Smooth muscle cell (in vitro differentiated cells): ENCODE results near the gene GDPD5. TPM values are rescaled to one million over a fixed set of nuclear protein-coding genes. Genes with fewer than 3 reads are reported as not detected.

Experiments used
- DNase-seq: peaks from one replicate; lab custom pipeline; 2025; ENCODE audit not compliant: unreplicated experiment; lab: John Stamatoyannopoulos, UW
- H2AFZ ChIP-seq: fragments of 200-600 bp; sonication (generic); 2 replicates; pipeline ENCODE4 v1.6.0; 2016; ENCODE audit warnings: antibody characterized with exemption, low read depth, mild to moderate bottlenecking
- H3F3A ChIP-seq: fragments of 200-600 bp; sonication (generic); 2 replicates; pipeline ENCODE4 v1.6.0; 2017; ENCODE audit warnings: antibody characterized with exemption, low read depth
- H3K27ac ChIP-seq: fragments of 200-600 bp; sonication (generic); 2 replicates; pipeline ENCODE4 v1.5.1; 2016; ENCODE audit warnings: low read depth, mild to moderate bottlenecking
- H3K27me3 ChIP-seq: fragments of 200-600 bp; sonication (generic); 2 replicates; pipeline ENCODE4 v1.6.1; 2016; ENCODE audit warnings: low read depth, mild to moderate bottlenecking
- H3K36me3 ChIP-seq: fragments of 200-600 bp; sonication (generic); 2 replicates; pipeline ENCODE4 v1.5.1; 2016; ENCODE audit warnings: low read depth
- H3K4me1 ChIP-seq: fragments of 200-600 bp; sonication (generic); 2 replicates; pipeline ENCODE4 v1.5.1; 2016; ENCODE audit warnings: low read depth
- H3K4me2 ChIP-seq: fragments of 200-600 bp; sonication (generic); 2 replicates; pipeline ENCODE4 v1.6.0; 2016; ENCODE audit warnings: mild to moderate bottlenecking
- H3K4me3 ChIP-seq: fragments of 200-600 bp; sonication (generic); 2 replicates; pipeline ENCODE4 v1.5.1; 2016; ENCODE audit warnings: mild to moderate bottlenecking
- H3K79me2 ChIP-seq: fragments of 200-600 bp; sonication (generic); 2 replicates; pipeline ENCODE4 v1.6.0; 2016; ENCODE audit warnings: low read depth, mild to moderate bottlenecking
- H3K9ac ChIP-seq: fragments of 200-600 bp; sonication (generic); 2 replicates; pipeline ENCODE4 v1.6.0; 2016; ENCODE audit warnings: low read depth
- H3K9me3 ChIP-seq: fragments of 200-600 bp; sonication (generic); replicated peaks from 2 replicates; pipeline ENCODE4 v1.5.1; 2016; ENCODE audit warnings: low read depth
- H4K20me1 ChIP-seq: fragments of 200-600 bp; sonication (generic); 2 replicates; pipeline ENCODE4 v1.6.0; 2016; ENCODE audit warnings: low read depth
- CTCF ChIP-seq: fragments of 200-600 bp; sonication (generic); IDR thresholded peaks from 2 replicates; pipeline ENCODE4 v1.5.1; 2017; ENCODE audit warnings: borderline replicate concordance, mild to moderate bottlenecking, antibody characterized with exemption; ENCODE audit not compliant: insufficient read depth, poor library complexity, severe bottlenecking
- WGBS: methylation state at CpG from one replicate; pipeline ENCODE4 v1.1.7; 2016; ENCODE audit warnings: low lambda C conversion rate; 5-methylcytosine and 5-hydroxymethylcytosine counted together
- polyA plus RNA-seq: library from polyadenylated mRNA; unstranded; fragments of >200 nt; fragmentation: Nextera tagmentation; extraction: Ambion mirVana; gene quantifications from 2 replicates; pipeline ENCODE4 v1.2.1, GENCODE V29; 2016
- total RNA-seq: library from RNA; depleted of rRNA; stranded (reverse); fragments of >200 nt; gene quantifications from 2 replicates; pipeline ENCODE4 v1.2.3, GENCODE V29; 2014

Gene GDPD5
- total and polyA plus RNA-seq, 2 experiments from 2014 or later = 2.3 to 5.8 TPM

DNA sequence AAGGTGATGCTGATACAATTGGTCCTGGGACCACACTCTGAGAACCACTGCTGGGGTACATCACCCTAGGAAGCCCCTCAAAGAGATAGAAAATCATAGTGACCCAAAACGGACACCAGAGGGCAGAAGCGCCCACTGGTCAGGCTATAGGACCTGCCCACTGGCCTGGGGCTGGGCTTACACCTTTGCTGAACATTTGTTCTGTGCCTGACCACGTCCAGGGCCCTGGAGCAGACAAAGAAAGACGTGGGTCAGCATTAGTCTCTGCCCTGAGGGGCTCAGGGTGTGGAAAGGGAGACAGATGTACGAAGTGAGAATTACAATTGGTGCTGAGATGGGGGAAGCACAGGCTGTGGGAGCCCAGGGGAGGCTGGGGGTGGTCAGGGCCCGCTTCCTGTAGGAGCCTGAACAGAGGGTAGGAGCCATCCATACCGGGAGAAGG is 21.9 kb upstream of the GDPD5 start:
- peak overlapping the region; percentile 47 for H2AFZ ChIP-seq
- peaks cover 5% of the 10 kb centered on the region for H3K4me1 ChIP-seq
- no peaks in the 10 kb centered on the region for H3K36me3 ChIP-seq
- no peaks in the 10 kb centered on the region for H3K9me3 ChIP-seq
- H3F3A ChIP-seq = no peaks in the 10 kb centered on the region
- H3K27ac ChIP-seq = no peak overlapping the region
- H3K27me3 ChIP-seq = no peaks in the 10 kb centered on the region
- peak; percentile 32 for DNase-seq
- H3K4me2 ChIP-seq = peak overlapping the region; percentile 50
- TF ChIP-seq CTCF = peak; percentile 87
- no peaks in the 10 kb centered on the region for H4K20me1 ChIP-seq
- H3K9ac ChIP-seq = no peak overlapping the region
- no peak overlapping the region for H3K4me3 ChIP-seq
- peaks cover 7% of the 10 kb centered on the region for H3K79me2 ChIP-seq
- WGBS = 18% methylated on average over 7 of the region's 7 CpGs

GRCh38 chr11:75547177-75547576 is 21.4 kb upstream of the GDPD5 start:
- WGBS = 79% methylated on average over 1 of the region's 1 CpG
- no peak overlapping the region for H3K4me2 ChIP-seq
- no peaks in the 10 kb centered on the region for H4K20me1 ChIP-seq
- no peak overlapping the region for H3K4me3 ChIP-seq
- peaks cover 7% of the 10 kb centered on the region for H3K79me2 ChIP-seq
- no peaks in the 10 kb centered on the region for H3K27me3 ChIP-seq
- DNase-seq = no peak
- no peaks in the 10 kb centered on the region for H3F3A ChIP-seq
- no peaks in the 10 kb centered on the region for H3K36me3 ChIP-seq
- TF ChIP-seq CTCF = no peak
- no peak overlapping the region for H3K27ac ChIP-seq
- H3K9ac ChIP-seq = no peak overlapping the region
- H2AFZ ChIP-seq = no peak overlapping the region
- peaks cover 5% of the 10 kb centered on the region for H3K4me1 ChIP-seq
- H3K9me3 ChIP-seq = no peaks in the 10 kb centered on the region

- Histone ChIP-seq H3K4me1 (peaks cover 5% of the 10 kb centered on the region), H3K9ac (no peak overlapping the region), H3K27me3 (no peaks in the 10 kb centered on the region), H2AFZ (no peak overlapping the region), H3K36me3 (no peaks in the 10 kb centered on the region), H3K9me3 (no peaks in the 10 kb centered on the region), H3K4me3 (no peak overlapping the region), H4K20me1 (no peaks in the 10 kb centered on the region), H3K79me2 (peaks cover 7% of the 10 kb centered on the region), H3K4me2 (no peak overlapping the region), H3K27ac (no peak overlapping the region), H3F3A (no peaks in the 10 kb centered on the region)
- no peak for DNase-seq
- no peak for TF ChIP-seq CTCF
- WGBS = 89% methylated on average over 6 of the region's 6 CpGs
Measured at GRCh38 chr11:75543806-75544205, 18.1 kb upstream of the GDPD5 start.

DNA sequence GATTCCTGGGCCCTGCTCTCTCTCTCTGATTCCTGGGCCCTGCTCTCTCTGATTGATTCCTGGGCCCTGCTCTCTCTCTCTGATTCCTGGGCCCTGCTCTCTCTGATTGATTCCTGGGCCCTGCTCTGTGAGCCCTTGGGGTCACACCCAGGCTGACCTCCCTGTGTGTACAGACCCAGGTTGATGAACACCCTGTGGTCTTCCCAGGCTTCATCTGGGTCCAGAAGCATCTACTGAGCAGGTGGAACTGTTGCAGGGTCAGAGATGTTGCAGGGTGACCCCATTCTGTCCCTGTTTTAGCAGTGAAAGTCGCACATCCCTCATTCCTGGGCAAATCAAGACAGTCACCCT is 16.3 kb upstream of the GDPD5 start:
- 67% methylated on average over 1 of the region's 1 CpG for WGBS
- no peak for DNase-seq
- Histone ChIP-seq H3K27me3 (no peaks in the 10 kb centered on the region), H2AFZ (no peak overlapping the region), H3K4me3 (no peak overlapping the region), H3F3A (no peaks in the 10 kb centered on the region), H3K9ac (no peak overlapping the region), H3K79me2 (no peaks in the 10 kb centered on the region), H3K9me3 (no peaks in the 10 kb centered on the region), H4K20me1 (no peaks in the 10 kb centered on the region), H3K36me3 (no peaks in the 10 kb centered on the region), H3K27ac (no peak overlapping the region), H3K4me2 (no peak overlapping the region), H3K4me1 (no peaks in the 10 kb centered on the region)
- TF ChIP-seq CTCF = no peak
